Right ventricle myocardium inferior (tissue), 1 donor: ENCODE results near the gene B9D2. TPM values are rescaled to one million over a fixed set of nuclear protein-coding genes. Genes with fewer than 3 reads are reported as not detected.

ENCODE experiments used
- ATAC-seq: fragments of 200-7000 bp; cut with Tn5 transposase; one replicate; pipeline ENCODE4 v1.9.1; 2020; ENCODE audit warnings: mild to moderate bottlenecking, moderate library complexity
- DNase-seq: peaks from one replicate; pipeline ENCODE4 v3.0.0; 2021; ENCODE audit errors: missing footprints
- intact Hi-C: fragments of 100-400 bp; cut with DNase I; formaldehyde crosslinking; loops from one replicate; pipeline ENCODE4 v1.11.0; 2022
- total RNA-seq: library from RNA; stranded (reverse); fragmentation: NEBNext Ultra II Directional; extraction: Animal tissue kit (Norgen Biotek cat#: 25700); gene quantifications from one replicate; pipeline ENCODE4 v1.2.1, GENCODE V29; 2021
- donor health status: DM: no; HTN: yes; CAD: no; lungs with severe emphysema.

B9D2 gene
- total RNA-seq, 1 donor from 2014 or later, result 3.2 TPM

- intact Hi-C loops, result loop anchor here (5.0 kb wide), 1 partner anchor 109 kb away; no protein-coding TSS in a partner anchor
- DNase-seq, result no peak
- no peak for ATAC-seq
These were observed 40.9 kb downstream of the B9D2 start for GRCh38 chr19:41323023-41323422.

- no peak for ATAC-seq
- no peak for DNase-seq
- intact Hi-C loops, result loop anchor here (5.0 kb wide), 1 partner anchor 110 kb away; no protein-coding TSS in a partner anchor
These were observed 41.5 kb downstream of the B9D2 start for GRCh38 chr19:41322451-41322850.

GRCh38 chr19:41321600-41322270 lies 42.2 kb downstream of the B9D2 start:
- intact Hi-C loops, result loop anchor here (5.0 kb wide), 1 partner anchor 111 kb away; no protein-coding TSS in a partner anchor
- DNase-seq, result peak; percentile 76
- no peak for ATAC-seq

- ATAC-seq, result no peak
- intact Hi-C loops, result loop anchor here (5.0 kb wide), 1 partner anchor 111 kb away; no protein-coding TSS in a partner anchor
These were observed 42.7 kb downstream of the B9D2 start for GRCh38 chr19:41321204-41321599.

GRCh38 chr19:41320568-41320967 lies 43.4 kb downstream of the B9D2 start:
- DNase-seq (no peak), ATAC-seq (no peak)
- intact Hi-C loops, result loop anchor here (5.0 kb wide), 1 partner anchor 112 kb away; no protein-coding TSS in a partner anchor

More at GRCh38 chr19:41321204-41321599, 42.7 kb downstream of the B9D2 start:
- no peak for DNase-seq

GRCh38 chr19:41320185-41320518 lies 43.8 kb downstream of the B9D2 start:
- ATAC-seq (no peak), DNase-seq (no peak)
- intact Hi-C loops, result loop anchor here (5.0 kb wide), 1 partner anchor 112 kb away; no protein-coding TSS in a partner anchor

GRCh38 chr19:41319500-41320184 lies 44.3 kb downstream of the B9D2 start:
- DNase-seq, result no peak
- intact Hi-C loops, result loop anchor here (5.0 kb wide), 1 partner anchor 113 kb away; no protein-coding TSS in a partner anchor
- no peak for ATAC-seq

GRCh38 chr19:41318696-41319499 lies 45.1 kb downstream of the B9D2 start:
- no peak for DNase-seq
- intact Hi-C loops, result no loop called here
- no peak for ATAC-seq

- no peak for DNase-seq
- intact Hi-C loops, result no loop called here
- no peak for ATAC-seq
These were observed 47.5 kb downstream of the B9D2 start for GRCh38 chr19:41316306-41316920.

GRCh38 chr19:41311613-41312012 lies 52.3 kb downstream of the B9D2 start:
- no peak for ATAC-seq
- intact Hi-C loops, result no loop called here
- no peak for DNase-seq

GRCh38 chr19:41311072-41311471 lies 52.9 kb downstream of the B9D2 start:
- DNase-seq, result no peak
- ATAC-seq, result no peak
- intact Hi-C loops, result no loop called here

GRCh38 chr19:41310033-41310831 lies 53.7 kb downstream of the B9D2 start, which contains the start of gene CCDC97:
TSS of gene CCDC97 (plus strand) at chr19:41310172. CDS start at chr19:41310311, 139 bp downstream.
- ATAC-seq (peak; percentile 83), DNase-seq (peak; percentile 93)
- intact Hi-C loops, result loop anchor here (1.0 kb wide), 1 partner anchor 41 kb away; no protein-coding TSS in a partner anchor

GRCh38 chr19:41309180-41310032 lies 54.5 kb downstream of the B9D2 start:
- DNase-seq, result no peak
- intact Hi-C loops, result loop anchor here (1.0 kb wide), 2 partner anchors 42 to 47 kb away; no protein-coding TSS in a partner anchor
- ATAC-seq, result peak; percentile 21

GRCh38 chr19:41308450-41309179 lies 55.3 kb downstream of the B9D2 start:
- DNase-seq (peak; percentile 95), ATAC-seq (peak; percentile 75)
- intact Hi-C loops, result loop anchor here (1.0 kb wide), 2 partner anchors 46 to 104 kb away; no protein-coding TSS in a partner anchor

- ATAC-seq (no peak), DNase-seq (no peak)
- intact Hi-C loops, result loop anchor here (1.0 kb wide), 1 partner anchor 104 kb away; no protein-coding TSS in a partner anchor
These were observed 55.9 kb downstream of the B9D2 start for GRCh38 chr19:41307954-41308449.
